Activated CD8-positive, alpha-beta T cell treated with anti-CD3 and anti-CD28 coated beads for 36 hours (primary cell): ENCODE measurements around the gene CRYL1. TPM values are rescaled to one million over a fixed set of nuclear protein-coding genes. Genes with fewer than 3 reads are reported as not detected.

Experiments used
- ATAC-seq: fragments of 200-7000 bp; cut with Tn5 transposase; one replicate; pipeline ENCODE4 v1.10.0; 2021; ENCODE audit warnings: mild to moderate bottlenecking, moderate library complexity
- CTCF ChIA-PET: fragments of 350-600 bp; sonication (Branson Sonifier 250); formaldehyde crosslinking; loops from one replicate; lab custom pipeline; 2021; ENCODE audit warnings: antibody characterized with exemption; lab: Charles Lee
- POLR2A ChIA-PET: fragments of 350-600 bp; sonication (Branson Sonifier 250); formaldehyde crosslinking; loops from one replicate; lab custom pipeline; 2021; ENCODE audit warnings: antibody characterized with exemption; lab: Charles Lee
- DNase-seq: peaks from one replicate; pipeline ENCODE4 v3.0.0-alpha.2; 2020
- H3K27ac Mint-ChIP-seq: one replicate; pipeline ENCODE4 v1.8.0; 2021; ENCODE audit warnings: mild to moderate bottlenecking, mixed read lengths
- H3K27me3 Mint-ChIP-seq: one replicate; pipeline ENCODE4 v1.8.0; 2021; ENCODE audit warnings: mixed read lengths
- H3K36me3 Mint-ChIP-seq: one replicate; pipeline ENCODE4 v1.8.0; 2021; ENCODE audit warnings: low read depth, mixed read lengths
- H3K4me1 Mint-ChIP-seq: one replicate; pipeline ENCODE4 v1.8.0; 2021; ENCODE audit warnings: low read depth, mixed read lengths
- H3K4me3 Mint-ChIP-seq: one replicate; pipeline ENCODE4 v1.8.0; 2021; ENCODE audit warnings: mild to moderate bottlenecking, moderate library complexity, mixed read lengths
- H3K9me3 Mint-ChIP-seq: one replicate; pipeline ENCODE4 v1.8.0; 2021; ENCODE audit warnings: mixed read lengths
- CTCF ChIP-seq: fragments of 200-600 bp; IDR thresholded peaks from one replicate; pipeline ENCODE4 v1.8.0; 2022; ENCODE audit warnings: antibody characterized with exemption, mild to moderate bottlenecking
- intact Hi-C: fragments of 100-400 bp; cut with micrococcal nuclease; formaldehyde crosslinking; loops from one replicate; pipeline ENCODE4 v1.10.0; 2022
- total RNA-seq, 2 experiments: library from RNA; stranded (reverse); gene quantifications; one replicate each; pipeline ENCODE4 v1.2.3, GENCODE V29; 2021

The CRYL1 gene
- total RNA-seq, 2 experiments from 2014 or later: 8.5 to 9.4 TPM

- intact Hi-C loops: loop anchor here (5.0 kb wide), 1 partner anchor 281 kb away; the partner anchor contains the start of gene GJB2
- TF ChIP-seq CTCF: no peak
- H3K27me3 Mint-ChIP-seq: no peaks in the 10 kb centered on the region
- CTCF ChIA-PET: no interaction called here
- DNase-seq (no peak), ATAC-seq (no peak)
- no peak overlapping the region for H3K27ac Mint-ChIP-seq
- H3K9me3 Mint-ChIP-seq: no peaks in the 10 kb centered on the region
- no peak overlapping the region for H3K4me3 Mint-ChIP-seq
- POLR2A ChIA-PET: interaction anchor here (0.6 kb wide), 1 partner anchor 22 kb away, joined by 3 read pairs; no protein-coding TSS in a partner anchor
- H3K4me1 Mint-ChIP-seq: peaks cover 39% of the 10 kb centered on the region
- no peaks in the 10 kb centered on the region for H3K36me3 Mint-ChIP-seq
These were observed 52.5 kb downstream of the CRYL1 start for GRCh38 chr13:20473139-20473538.

- no peaks in the 10 kb centered on the region for H3K9me3 Mint-ChIP-seq
These were observed 53.1 kb downstream of the CRYL1 start for GRCh38 chr13:20472531-20472930.

GRCh38 chr13:20470136-20470535 lies 55.5 kb downstream of the CRYL1 start:
- ATAC-seq (no peak), DNase-seq (no peak)
- Mint-ChIP-seq H3K4me1 (peaks cover 20% of the 10 kb centered on the region), H3K36me3 (no peaks in the 10 kb centered on the region), H3K4me3 (no peak overlapping the region), H3K27ac (no peak overlapping the region), H3K27me3 (no peaks in the 10 kb centered on the region), H3K9me3 (no peaks in the 10 kb centered on the region)
- intact Hi-C loops: loop anchor here (5.0 kb wide), 1 partner anchor 278 kb away; the partner anchor contains the start of gene GJB2
- POLR2A ChIA-PET: interaction anchor here (0.7 kb wide), 1 partner anchor 254 kb away, joined by 3 read pairs; no protein-coding TSS in a partner anchor
- TF ChIP-seq CTCF: no peak
- CTCF ChIA-PET: no interaction called here

More at GRCh38 chr13:20472531-20472930, 53.1 kb downstream of the CRYL1 start:
- intact Hi-C loops: loop anchor here (5.0 kb wide), 1 partner anchor 280 kb away; the partner anchor contains the start of gene GJB2
- ChIA-PET POLR2A (no interaction called here), CTCF (no interaction called here)
- H3K4me3 Mint-ChIP-seq: no peak overlapping the region
- DNase-seq (no peak), ATAC-seq (no peak)
- TF ChIP-seq CTCF: no peak
- no peaks in the 10 kb centered on the region for H3K36me3 Mint-ChIP-seq
- no peak overlapping the region for H3K27ac Mint-ChIP-seq
- peaks cover 39% of the 10 kb centered on the region for H3K4me1 Mint-ChIP-seq
- H3K27me3 Mint-ChIP-seq: no peaks in the 10 kb centered on the region

GRCh38 chr13:20466371-20466770 lies 59.3 kb downstream of the CRYL1 start:
- CTCF ChIA-PET: no interaction called here
- POLR2A ChIA-PET: interaction anchor here (0.7 kb wide), 1 partner anchor 9 kb away, joined by 3 read pairs; no protein-coding TSS in a partner anchor
- H3K36me3 Mint-ChIP-seq: no peaks in the 10 kb centered on the region
- H3K4me3 Mint-ChIP-seq: no peak overlapping the region
- intact Hi-C loops: no loop called here
- DNase-seq (no peak), ATAC-seq (no peak)
- H3K4me1 Mint-ChIP-seq: peaks cover 18% of the 10 kb centered on the region
- TF ChIP-seq CTCF: no peak
- no peak overlapping the region for H3K27ac Mint-ChIP-seq
- H3K27me3 Mint-ChIP-seq: no peaks in the 10 kb centered on the region
- H3K9me3 Mint-ChIP-seq: no peaks in the 10 kb centered on the region

- no peaks in the 10 kb centered on the region for H3K9me3 Mint-ChIP-seq
- H3K36me3 Mint-ChIP-seq: no peaks in the 10 kb centered on the region
- no peak for TF ChIP-seq CTCF
- POLR2A ChIA-PET: interaction anchor here (1.1 kb wide), 1 partner anchor 11 kb away, joined by 3 read pairs; no protein-coding TSS in a partner anchor
- DNase-seq: no peak
- peaks cover 24% of the 10 kb centered on the region for H3K4me1 Mint-ChIP-seq
- no peaks in the 10 kb centered on the region for H3K27me3 Mint-ChIP-seq
- H3K4me3 Mint-ChIP-seq: no peak overlapping the region
- no peak overlapping the region for H3K27ac Mint-ChIP-seq
- CTCF ChIA-PET: no interaction called here
- ATAC-seq: no peak
- intact Hi-C loops: no loop called here
These were observed 60.3 kb downstream of the CRYL1 start for GRCh38 chr13:20465218-20465879.
